ENCODE results near the gene NR1D1.

Gene NR1D1

GRCh38 chr17:40097087-40097486 is 3.3 kb downstream of the NR1D1 start:
- DNase-seq (ENCODE audit: low read depth) = no peak

DNA sequence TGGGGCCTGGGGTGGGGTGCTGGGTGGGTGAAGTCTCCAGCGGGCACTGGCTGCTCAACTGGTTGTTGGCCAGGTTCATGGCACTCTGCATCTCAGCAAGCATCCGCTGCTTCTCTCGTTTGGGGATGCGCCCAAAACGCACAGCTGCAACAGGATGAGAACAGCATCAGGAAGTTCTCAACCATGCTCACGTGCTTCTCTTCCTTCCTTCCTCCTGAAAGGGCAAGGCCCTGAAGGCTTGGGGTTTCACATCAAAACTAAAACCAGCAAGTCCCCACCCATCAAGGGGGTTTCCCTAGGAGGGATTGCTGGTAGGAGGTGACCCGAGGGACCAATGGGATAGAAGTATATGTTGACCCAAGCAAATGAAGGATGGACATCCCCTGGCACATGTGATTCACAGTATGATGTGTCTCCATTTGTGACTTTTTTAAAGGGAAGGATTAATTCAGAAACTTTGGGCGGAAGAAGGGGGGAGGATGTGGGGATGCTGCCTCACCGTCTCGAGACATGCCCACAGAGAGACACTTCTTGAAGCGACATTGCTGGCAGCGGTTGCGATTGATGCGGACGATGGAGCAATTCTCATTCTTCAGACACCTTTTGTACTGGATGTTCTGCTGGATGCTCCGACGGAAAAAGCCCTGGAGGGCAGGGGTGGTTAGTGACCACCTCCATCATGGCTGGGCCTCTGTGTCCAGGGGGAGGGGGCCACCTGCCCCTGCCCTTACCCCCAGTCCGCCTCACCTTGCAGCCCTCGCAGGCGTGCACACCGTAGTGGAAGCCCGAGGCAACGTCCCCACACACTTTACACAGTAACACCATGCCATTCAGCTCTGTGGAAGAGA is 4.2 kb downstream of the NR1D1 start:
- peak; percentile 56 for DNase-seq (ENCODE audit: low read depth)

DNA sequence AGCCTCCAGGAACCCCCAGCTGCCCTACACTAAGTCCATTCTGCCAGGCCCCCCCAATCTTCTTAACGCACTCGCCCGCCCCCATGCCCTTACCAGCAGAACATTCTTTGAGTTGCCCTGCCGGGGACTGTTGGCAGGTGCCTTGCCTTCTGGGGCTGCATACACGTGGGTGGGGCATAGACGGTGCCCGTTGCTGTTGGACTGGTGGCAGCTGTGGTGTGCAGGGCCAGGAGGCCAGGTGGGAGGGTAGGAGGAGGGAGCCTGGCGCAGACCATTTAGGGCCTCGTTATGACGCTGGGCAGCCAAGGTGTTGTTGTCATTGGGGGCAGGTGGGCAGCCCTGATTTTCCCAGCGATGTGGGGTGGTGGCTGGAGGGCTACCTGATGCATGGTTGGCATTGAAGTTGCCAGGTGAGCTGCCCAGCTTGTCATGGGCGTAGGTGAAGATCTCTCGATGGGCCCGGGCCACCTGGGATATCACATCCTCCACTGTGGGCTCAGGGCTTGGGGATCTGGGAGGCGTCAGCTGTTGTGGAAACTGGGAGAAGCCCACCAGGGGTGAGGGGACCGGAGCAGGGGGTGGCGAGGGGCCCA is 4.9 kb downstream of the NR1D1 start:
- no peak for DNase-seq (ENCODE audit: low read depth)

DNA sequence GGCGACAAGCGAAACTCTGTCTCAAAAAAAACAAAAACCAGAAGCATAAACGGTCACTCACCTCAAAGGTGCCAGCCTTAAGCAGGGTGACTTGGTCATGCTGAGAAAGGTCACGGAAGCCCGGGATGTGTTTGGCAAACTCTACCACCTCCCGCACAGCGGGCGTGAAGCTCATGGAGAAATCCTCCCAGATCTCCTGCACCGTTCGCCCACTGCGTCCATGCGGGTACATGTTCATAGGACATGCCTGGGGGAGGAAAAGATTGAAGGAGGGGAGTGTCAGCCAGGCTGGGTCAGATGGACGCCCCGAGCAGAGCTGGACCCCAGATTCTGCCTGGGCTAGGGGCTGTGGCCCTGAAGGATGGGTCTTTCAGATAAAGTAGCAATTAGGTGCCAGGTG is 5.5 kb downstream of the NR1D1 start:
- no peak for DNase-seq (ENCODE audit: low read depth)

DNA sequence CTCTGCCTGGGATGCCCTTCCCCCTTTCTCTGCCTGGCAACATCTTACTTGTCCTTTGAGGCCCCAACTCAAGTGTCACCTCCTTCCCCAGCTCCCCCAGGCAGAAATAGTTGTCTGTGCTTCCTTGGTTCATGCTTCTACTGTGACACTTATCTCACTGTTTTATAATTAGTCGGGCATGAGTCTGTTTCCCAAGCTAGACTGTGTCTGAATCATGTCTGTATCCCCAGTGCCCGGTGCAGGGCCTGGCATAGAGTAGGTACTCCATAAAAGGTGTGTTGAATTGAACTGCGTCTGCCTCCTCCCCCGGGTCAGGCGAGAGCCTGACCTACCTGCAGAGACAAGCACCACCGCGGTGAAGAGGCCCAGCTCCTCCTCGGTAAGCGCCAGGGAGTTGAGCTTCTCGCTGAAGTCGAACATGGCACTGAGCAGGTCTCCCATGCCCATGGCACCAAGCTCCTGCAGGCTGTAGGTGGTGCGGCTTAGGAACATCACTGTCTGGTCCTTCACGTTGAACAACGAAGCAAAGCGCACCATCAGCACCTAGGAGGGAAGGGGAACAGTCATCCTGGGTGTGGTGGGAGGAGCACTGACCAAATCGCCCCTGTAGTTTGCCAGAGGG is 6.7 kb downstream of the NR1D1 start:
- DNase-seq (ENCODE audit: low read depth) = no peak

DNA sequence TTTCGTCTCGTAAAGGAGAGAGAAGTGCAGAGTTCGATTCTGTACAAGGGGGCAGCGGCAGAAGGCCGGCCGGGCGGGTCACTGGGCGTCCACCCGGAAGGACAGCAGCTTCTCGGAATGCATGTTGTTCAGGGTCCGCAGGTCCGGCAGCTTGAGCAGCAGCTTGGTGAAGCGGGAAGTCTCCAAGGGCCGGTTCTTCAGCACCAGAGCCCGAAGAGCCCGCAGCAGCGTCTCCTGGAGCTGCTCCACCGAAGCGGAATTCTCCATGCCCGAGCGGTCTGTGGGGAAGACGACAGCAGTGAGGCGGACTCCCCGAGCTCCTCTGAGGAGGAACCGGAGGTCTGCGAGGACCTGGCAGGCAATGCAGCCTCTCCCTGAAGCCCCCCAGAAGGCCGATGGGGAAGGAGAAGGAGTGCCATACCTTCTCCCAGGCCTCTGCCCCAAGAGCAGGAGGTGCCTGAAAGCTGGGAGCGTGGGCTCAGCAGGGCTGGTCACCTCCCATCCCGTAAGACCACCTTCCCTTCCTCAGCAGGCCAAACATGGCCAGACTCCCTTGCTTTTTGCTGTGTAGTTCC is 7.3 kb downstream of the NR1D1 start:
- no peak for DNase-seq (ENCODE audit: low read depth)

DNA sequence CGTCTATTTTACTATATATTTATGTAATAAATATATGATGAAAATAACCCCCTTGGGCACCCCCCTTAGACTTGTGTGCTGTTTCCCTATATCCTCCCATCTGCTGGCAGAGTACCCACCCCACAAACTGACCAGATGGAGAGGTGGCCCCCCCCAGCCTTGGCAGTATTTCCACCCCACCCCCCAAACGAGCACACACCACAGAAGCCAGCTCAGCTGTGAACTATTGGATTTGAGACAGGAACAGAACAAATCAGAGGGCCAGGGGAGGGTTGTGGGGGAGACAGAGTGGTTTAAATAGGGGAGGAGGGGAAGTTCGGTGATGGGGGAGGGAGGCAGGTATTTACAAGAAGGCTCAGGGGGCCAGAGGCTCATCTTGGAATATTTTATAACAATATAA is 7.8 kb downstream of the NR1D1 start:
- no peak for DNase-seq (ENCODE audit: low read depth)

GRCh38 chr17:40091691-40092397 is 8.5 kb downstream of the NR1D1 start:
- DNase-seq (ENCODE audit: low read depth) = no peak

DNA sequence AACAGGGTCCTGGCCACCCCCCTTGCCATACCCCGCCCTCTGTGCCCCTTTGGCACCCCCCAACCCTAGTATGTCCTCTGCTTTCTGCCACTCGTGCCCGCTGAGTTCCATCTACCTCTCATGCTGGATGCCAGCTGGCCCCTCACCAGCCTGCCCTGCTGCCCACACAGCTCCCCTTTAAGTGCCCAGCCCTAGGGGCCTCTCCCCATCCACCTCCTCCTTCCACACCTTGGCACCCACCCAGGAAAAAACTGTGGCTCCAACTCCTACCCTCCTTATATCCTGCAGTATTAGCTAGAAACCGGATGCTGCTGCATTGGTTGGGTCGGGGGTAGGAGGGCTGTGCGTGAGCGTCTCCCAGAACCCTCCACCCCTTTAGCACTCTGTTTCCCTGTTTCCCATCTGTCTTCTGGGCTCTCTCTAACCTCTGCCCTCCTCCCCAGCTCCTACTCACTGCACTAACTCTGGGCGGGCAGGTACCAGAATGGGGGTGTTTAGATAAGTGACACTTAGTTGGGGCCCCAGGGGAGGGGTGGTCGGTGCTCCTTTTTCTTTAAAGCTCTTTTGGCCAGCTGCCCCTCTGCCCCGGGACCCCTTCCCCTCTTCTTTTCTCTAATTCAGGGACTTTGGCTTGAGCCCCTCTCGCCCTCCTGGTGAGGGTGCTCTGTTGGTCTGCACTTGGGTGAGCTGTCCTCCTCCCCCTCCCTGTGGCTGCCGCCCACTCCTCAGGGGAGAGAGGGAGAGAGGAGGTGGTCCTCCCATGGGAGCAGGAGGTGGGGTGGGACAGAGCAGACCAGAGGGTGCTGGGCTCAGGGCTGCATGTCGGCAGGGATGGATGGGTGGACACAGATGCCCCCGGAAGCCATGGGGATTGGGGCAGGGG is 9.9 kb downstream of the NR1D1 start:
- DNase-seq (ENCODE audit: low read depth) = no peak

DNA sequence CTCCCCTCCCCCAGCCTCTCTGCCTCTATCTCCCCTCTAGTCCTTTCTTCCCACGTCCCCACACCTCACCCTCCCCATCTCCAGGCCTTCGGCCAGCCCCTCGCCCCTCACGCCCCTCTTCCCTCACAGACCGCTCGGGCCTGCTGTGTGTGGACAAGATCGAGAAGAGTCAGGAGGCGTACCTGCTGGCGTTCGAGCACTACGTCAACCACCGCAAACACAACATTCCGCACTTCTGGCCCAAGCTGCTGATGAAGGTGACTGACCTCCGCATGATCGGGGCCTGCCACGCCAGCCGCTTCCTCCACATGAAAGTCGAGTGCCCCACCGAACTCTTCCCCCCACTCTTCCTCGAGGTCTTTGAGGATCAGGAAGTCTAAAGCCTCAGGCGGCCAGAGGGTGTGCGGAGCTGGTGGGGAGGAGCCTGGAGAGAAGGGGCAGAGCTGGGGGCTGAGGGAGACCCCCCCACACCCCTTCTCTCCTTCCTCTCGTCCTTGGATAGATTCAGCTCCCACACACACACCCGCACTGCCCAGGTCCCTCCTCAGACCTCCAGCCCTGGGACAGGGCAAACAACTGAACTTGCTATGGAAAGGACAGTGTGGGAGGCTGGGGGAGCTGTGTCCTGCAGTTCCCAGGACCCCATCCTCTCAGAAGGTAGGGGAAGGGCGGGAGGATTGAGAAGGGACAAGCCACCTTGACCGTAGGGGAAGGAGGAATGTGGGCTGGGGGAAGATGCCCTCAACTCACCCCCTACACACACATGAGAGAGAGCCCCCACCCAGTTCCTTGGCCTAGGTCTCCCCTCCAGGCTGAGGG is 11.1 kb downstream of the NR1D1 start:
- no peak for DNase-seq (ENCODE audit: low read depth)

DNA sequence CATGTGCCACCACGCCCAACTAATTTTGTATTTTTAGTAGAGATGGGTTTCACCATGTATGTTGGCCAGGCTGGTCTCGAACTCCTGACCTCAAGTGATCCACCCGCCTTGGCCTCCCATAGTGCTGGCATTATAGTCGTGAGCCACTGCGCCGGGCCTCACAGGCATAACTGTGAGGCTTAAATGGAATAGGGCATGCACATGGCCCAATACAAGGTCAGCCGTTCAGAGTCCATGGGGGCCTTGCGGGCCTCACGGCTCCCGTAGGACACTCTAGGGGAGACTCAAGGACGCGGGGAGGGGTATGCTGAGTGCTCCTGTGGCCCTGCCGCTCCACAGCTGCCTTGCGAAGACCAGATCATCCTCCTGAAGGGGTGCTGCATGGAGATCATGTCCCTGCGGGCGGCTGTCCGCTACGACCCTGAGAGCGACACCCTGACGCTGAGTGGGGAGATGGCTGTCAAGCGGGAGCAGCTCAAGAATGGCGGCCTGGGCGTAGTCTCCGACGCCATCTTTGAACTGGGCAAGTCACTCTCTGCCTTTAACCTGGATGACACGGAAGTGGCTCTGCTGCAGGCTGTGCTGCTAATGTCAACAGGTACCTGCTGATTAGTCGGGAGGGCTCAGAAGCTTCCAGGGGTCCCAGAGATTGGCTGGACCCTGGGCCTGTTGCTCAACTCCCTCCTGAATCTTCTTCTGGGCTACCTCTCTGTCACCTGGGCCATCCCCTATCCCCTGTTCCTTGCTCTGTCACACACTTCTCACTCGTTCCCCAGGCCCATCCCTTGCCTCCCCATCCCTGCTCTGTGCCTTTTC is 12.3 kb downstream of the NR1D1 start:
- no peak for DNase-seq (ENCODE audit: low read depth)

DNA sequence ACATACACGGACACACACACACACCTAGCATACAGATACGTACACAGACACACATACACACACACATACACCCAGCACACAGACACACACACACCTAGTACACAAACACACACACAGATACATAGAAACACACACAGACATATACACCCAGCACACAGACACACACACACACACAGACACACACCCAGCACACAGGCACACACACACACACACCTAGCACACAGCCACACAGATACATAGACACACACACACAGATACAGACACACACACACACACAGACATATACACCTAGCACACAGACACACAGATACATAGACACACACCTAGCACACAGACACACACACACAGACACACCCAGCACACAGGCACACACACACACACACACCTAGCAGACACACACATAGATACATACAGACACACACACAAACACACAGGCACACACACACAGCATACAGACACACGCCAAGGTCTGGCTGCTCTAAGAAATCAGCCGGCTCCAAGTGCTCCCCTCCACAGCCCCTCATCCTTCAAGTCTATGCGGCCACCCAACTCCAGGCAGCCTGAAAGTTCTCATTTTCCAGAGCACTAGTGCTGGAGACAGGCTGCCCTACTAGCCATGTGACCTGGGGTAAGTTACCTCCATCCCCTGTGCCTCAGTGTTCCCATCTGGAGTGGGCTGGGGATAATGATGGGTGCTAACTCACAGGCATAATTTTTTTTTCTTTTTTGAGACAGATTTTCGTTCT is 13.2 kb downstream of the NR1D1 start:
- no peak for DNase-seq (ENCODE audit: low read depth)

DNA sequence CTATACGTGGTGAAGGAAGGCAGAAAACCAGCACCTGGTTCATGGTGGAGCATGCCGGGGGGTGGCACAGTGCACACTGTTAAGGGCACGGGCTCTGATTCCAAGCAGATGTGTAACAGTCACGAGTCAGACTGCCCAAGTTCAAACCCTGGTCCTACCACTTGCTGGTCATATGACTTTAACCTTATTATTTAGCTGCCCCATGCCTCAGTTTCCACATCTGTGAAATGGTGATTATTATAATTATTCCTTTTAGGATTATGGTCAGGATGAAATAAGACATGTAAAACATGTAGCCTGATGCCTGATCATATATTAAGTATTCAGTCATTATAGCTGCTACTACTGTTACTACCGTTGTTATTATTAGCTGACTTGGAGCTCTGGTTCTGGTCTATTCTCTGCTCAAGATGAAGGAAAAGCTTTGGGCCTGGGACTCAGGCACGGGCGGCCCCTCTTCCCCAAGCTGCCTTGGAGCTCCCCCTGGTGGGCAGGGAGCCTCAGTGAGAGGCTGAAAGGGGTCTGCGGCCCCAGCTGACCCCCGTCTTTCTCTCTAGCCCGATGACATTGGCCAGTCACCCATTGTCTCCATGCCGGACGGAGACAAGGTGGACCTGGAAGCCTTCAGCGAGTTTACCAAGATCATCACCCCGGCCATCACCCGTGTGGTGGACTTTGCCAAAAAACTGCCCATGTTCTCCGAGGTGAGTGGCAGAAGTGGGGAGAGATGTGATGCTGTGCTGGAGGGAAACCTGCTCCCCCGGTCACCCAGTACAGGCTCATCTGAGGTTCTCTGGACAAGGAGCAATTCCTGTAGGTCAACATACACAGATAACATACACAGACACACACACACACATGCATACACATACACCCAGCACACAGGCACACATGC is 14.0 kb downstream of the NR1D1 start:
- DNase-seq (ENCODE audit: low read depth) = peak; percentile 62

GRCh38 chr17:40084477-40084876 is 15.9 kb downstream of the NR1D1 start:
- no peak for DNase-seq (ENCODE audit: low read depth)

DNA sequence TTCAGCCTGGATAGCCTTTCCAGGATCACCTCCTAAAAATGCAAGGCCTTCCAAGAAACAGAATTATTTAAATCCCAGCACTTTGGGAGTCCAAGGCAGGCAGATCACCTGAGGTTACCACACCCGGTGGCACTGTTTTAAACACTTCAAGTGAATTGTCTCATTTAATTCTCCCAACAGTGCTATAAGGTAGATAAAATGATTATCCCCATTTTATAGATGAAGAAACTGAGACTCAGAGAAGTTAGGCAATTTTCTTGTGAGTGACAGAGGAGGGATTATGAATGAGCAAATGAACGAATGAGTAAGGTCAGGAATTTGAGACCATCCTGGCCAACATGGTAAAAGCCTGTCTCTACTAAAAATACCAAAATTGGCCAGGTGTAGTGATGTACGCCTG is 20.8 kb downstream of the NR1D1 start:
- DNase-seq (ENCODE audit: low read depth) = no peak

DNA sequence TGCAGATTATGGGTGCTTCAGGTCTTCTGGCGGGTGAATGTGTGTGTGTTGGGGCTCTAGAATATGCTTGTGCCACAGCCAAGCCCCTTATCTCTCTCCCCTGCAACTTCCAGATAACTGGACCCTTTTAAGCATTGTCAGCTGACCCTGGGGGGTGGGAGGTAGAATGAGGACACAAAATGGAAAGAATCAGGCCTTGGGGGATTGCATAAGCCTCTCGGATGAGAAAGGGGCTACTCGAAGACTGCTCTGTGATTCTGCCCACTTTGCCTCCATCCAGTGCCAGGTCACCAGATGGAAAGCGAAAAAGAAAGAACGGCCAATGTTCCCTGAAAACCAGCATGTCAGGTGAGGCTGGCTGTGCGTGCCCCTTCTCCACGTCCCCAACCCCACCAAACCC is 23.8 kb downstream of the NR1D1 start:
- no peak for DNase-seq (ENCODE audit: low read depth)

DNA sequence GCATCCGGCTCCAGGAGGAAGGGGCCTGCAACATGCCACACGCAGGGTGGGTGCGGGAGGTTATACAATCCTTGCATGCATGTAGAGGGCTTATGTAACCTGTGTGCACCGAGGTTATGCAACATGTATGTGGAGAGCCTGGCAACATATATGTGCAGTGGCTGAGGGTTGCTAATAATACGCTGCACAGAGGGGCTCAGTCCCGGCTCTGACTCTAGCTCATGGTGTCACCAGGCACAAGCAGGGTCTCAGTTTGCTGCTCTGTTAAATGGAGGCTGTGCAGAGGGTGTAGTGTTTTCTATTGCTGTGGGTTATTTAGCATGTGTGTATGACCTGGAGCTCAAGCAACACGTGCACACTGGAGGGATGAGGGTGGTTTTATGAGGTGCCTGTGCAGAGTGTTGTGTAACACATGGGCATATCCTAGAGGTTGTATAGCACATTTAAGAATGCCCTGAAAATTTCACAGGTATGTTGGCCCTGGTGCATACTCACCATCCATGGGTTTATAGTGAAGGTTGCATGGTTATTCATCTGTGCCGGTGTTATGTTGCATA is 24.4 kb downstream of the NR1D1 start:
- DNase-seq (ENCODE audit: low read depth) = no peak

Measured in activated T-cell treated with anti-CD3 and anti-CD28 coated beads for 1 hour (primary cell).